ENCODE results near the gene PRKCSH.
"Not testable (repeated sequence)": the region's sequence is repeated elsewhere in the genome, so short reads cannot be mapped to it uniquely, and the experiment has no call there.

Gene PRKCSH

GRCh38 chr19:11399667-11400066 lies 35.8 kb upstream of the PRKCSH start:
- TF ChIP-seq, protein P1, sequence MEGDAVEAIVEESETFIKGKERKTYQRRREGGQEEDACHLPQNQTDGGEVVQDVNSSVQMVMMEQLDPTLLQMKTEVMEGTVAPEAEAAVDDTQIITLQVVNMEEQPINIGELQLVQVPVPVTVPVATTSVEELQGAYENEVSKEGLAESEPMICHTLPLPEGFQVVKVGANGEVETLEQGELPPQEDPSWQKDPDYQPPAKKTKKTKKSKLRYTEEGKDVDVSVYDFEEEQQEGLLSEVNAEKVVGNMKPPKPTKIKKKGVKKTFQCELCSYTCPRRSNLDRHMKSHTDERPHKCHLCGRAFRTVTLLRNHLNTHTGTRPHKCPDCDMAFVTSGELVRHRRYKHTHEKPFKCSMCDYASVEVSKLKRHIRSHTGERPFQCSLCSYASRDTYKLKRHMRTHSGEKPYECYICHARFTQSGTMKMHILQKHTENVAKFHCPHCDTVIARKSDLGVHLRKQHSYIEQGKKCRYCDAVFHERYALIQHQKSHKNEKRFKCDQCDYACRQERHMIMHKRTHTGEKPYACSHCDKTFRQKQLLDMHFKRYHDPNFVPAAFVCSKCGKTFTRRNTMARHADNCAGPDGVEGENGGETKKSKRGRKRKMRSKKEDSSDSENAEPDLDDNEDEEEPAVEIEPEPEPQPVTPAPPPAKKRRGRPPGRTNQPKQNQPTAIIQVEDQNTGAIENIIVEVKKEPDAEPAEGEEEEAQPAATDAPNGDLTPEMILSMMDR (IDR thresholded peaks at IDR 0.05; ENCODE audit: extremely low read depth, insufficient read depth, missing control alignments), result no peak
- DNase-seq (ENCODE audit: low spot score), result peak; percentile 12
- in situ Hi-C loops (cut with MboI; ENCODE audit: low pct_unique_long_range_greater_than_20kb, low sequenced_read_pairs, unreplicated experiment), result no loop called here

GRCh38 chr19:11400798-11401197 lies 34.6 kb upstream of the PRKCSH start:
- in situ Hi-C loops (cut with MboI; ENCODE audit: low pct_unique_long_range_greater_than_20kb, low sequenced_read_pairs, unreplicated experiment), result no loop called here
- TF ChIP-seq, protein P1 (IDR thresholded peaks at IDR 0.05; ENCODE audit: extremely low read depth, insufficient read depth, missing control alignments), result no peak
- peak; percentile 19 for DNase-seq (ENCODE audit: low spot score)

GRCh38 chr19:11401808-11402543 lies 33.5 kb upstream of the PRKCSH start:
- DNase-seq (ENCODE audit: low spot score), result no peak
- TF ChIP-seq, protein P1 (IDR thresholded peaks at IDR 0.05; ENCODE audit: extremely low read depth, insufficient read depth, missing control alignments), result no peak
- in situ Hi-C loops (cut with MboI; ENCODE audit: low pct_unique_long_range_greater_than_20kb, low sequenced_read_pairs, unreplicated experiment), result no loop called here

DNA sequence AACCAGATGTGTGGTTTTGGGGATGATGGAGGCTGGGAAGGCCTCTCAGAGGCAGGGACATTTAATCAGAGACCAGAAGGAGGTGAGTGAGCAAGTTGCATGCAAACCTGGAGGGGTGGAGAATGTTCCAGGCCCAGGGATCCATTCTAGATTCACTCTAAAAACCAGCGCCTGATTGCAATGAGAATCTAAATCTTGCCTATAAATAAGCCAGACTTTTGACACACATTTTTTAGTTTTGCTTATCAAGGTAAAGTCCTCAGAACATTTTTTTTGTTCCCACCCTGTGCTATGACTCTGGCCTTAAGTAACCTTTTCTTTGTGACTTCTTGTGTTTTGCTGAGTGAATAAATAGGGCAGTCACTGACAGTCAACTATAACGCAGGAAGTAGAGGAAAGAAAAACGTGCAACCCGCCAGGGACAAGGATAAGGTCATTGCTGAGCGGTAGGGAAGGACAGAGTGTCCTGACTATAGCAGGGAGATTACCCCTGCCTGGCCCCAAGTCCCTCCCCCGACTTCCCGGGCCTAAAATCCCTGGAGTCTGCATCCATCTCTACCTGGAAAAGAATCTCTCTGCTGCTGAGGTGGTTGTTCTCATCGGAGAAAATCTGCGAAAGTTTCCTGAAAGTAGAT lies 30.7 kb upstream of the PRKCSH start:
- in situ Hi-C loops (cut with MboI; ENCODE audit: low pct_unique_long_range_greater_than_20kb, low sequenced_read_pairs, unreplicated experiment), result no loop called here
- DNase-seq (ENCODE audit: low spot score), result no peak
- TF ChIP-seq, protein P1 (IDR thresholded peaks at IDR 0.05; ENCODE audit: extremely low read depth, insufficient read depth, missing control alignments), result no peak

GRCh38 chr19:11405846-11406643 lies 29.4 kb upstream of the PRKCSH start:
- in situ Hi-C loops (cut with MboI; ENCODE audit: low pct_unique_long_range_greater_than_20kb, low sequenced_read_pairs, unreplicated experiment), result no loop called here
- TF ChIP-seq, protein P1 (IDR thresholded peaks at IDR 0.05; ENCODE audit: extremely low read depth, insufficient read depth, missing control alignments), result no peak
- DNase-seq (ENCODE audit: low spot score), result no peak

DNA sequence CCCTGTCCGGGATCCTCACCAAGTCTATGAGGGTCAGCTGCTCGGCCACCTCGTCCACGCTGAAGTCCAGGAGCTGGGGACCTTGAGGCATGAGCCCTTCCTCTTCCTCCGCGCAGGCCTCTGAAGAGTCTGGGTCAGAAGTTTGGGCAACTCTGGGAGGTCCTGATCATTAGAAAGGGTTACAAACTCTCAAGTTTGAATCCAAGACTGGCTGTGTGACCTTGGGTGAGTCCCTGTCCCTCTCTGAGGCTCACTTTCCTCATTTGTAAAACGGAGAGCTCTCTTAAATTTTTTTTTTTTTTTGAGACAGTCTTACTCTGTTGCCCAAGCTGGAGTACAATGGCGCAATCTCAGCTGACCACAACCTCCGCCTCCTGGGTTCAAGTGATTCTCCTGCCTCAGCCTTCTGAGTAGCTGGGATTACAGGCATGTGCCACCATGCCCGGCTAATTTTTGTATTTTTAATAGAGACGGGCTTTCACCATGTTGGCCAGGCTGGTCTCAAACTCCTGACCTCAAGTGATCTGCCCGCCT lies 28.7 kb upstream of the PRKCSH start:
- in situ Hi-C loops (cut with MboI; ENCODE audit: low pct_unique_long_range_greater_than_20kb, low sequenced_read_pairs, unreplicated experiment), result not testable (repeated sequence)

More for the DNA sequence above, 28.7 kb upstream of the PRKCSH start:
- DNase-seq (ENCODE audit: low spot score), result not testable (repeated sequence)
